Sigmoid colon (tissue), 4 donors: ENCODE results near the gene FOLR3.

Experiments
- POLR2A ChIP-seq, 2 donors: fragments of 450-650 bp; IDR thresholded peaks; one replicate each; pipeline ENCODE4 v1.6.1; 2016; ENCODE audit warnings: antibody characterized with exemption in 2 of 2, mild to moderate bottlenecking in 2 of 2, moderate library complexity in 2 of 2
- POLR2AphosphoS5 ChIP-seq, 4 donors: sonication (generic); formaldehyde crosslinking; IDR thresholded peaks; one replicate each; pipeline ENCODE4 v1.6.1; 2017; ENCODE audit warnings: antibody characterized with exemption in 4 of 4

- TF ChIP-seq POLR2AphosphoS5 (IDR thresholded peaks at IDR 0.05), result no peak
- no peak for TF ChIP-seq POLR2A (IDR thresholded peaks at IDR 0.05)
Measured at GRCh38 chr11:72173291-72173690, 37.8 kb downstream of the FOLR3 start.
